GM12864 (cell line): ENCODE data around the gene NFE2L2.
A peak's percentile ranks its signal among the peaks of the same experiment; 100 is the strongest.

Experiments used
- DNase-seq: peaks from one replicate; pipeline ENCODE4 v3.0.0-alpha.2; 2011; ENCODE audit warnings: low read depth
- H3K4me3 ChIP-seq: 2 replicates; pipeline ENCODE4 v1.5.1; 2011; ENCODE audit warnings: mild to moderate bottlenecking, low read depth, low read length, control low read depth
- TF ChIP-seq, protein P1 (sequence below): IDR thresholded peaks from 2 replicates; pipeline ENCODE4 v1.5.1; 2011; ENCODE audit warnings: low read depth, mild to moderate bottlenecking, moderate library complexity, low read length, control low read depth, inconsistent platforms; ENCODE audit errors: missing control alignments

NFE2L2 gene

GRCh38 chr2:177256695-177257094 lies 7.8 kb downstream of the NFE2L2 start:
- no peak for DNase-seq
- no peak overlapping the region for H3K4me3 ChIP-seq
- TF ChIP-seq, protein P1, sequence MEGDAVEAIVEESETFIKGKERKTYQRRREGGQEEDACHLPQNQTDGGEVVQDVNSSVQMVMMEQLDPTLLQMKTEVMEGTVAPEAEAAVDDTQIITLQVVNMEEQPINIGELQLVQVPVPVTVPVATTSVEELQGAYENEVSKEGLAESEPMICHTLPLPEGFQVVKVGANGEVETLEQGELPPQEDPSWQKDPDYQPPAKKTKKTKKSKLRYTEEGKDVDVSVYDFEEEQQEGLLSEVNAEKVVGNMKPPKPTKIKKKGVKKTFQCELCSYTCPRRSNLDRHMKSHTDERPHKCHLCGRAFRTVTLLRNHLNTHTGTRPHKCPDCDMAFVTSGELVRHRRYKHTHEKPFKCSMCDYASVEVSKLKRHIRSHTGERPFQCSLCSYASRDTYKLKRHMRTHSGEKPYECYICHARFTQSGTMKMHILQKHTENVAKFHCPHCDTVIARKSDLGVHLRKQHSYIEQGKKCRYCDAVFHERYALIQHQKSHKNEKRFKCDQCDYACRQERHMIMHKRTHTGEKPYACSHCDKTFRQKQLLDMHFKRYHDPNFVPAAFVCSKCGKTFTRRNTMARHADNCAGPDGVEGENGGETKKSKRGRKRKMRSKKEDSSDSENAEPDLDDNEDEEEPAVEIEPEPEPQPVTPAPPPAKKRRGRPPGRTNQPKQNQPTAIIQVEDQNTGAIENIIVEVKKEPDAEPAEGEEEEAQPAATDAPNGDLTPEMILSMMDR: no peak

DNA sequence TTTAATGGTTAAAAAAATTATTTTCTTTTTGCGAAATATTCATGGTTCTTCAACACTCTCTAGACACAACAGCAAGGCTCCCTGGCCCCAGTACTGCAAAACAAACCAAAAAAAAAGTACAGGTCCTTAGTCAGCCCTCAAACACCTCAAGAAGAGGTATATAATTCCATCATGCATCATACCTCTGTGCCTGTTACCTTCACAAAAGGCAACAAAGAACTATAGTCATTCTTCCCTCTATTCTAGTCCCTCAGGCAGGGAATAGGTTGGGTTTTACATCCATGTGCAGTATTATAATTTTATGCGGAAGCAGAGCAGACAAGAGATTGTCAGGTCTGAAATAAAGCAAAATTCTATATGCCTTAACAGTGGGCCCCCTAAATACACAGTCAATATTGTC lies 8.5 kb downstream of the NFE2L2 start:
- TF ChIP-seq, protein P1: no peak
- no peak overlapping the region for H3K4me3 ChIP-seq
- no peak for DNase-seq

- TF ChIP-seq, protein P1: no peak
Measured at GRCh38 chr2:177255227-177255601, 9.3 kb downstream of the NFE2L2 start.

GRCh38 chr2:177254433-177255226 lies 9.9 kb downstream of the NFE2L2 start:
- TF ChIP-seq, protein P1: peak; percentile 32
- no peak for DNase-seq
- no peak overlapping the region for H3K4me3 ChIP-seq

More at GRCh38 chr2:177255227-177255601, 9.3 kb downstream of the NFE2L2 start:
- H3K4me3 ChIP-seq: no peak overlapping the region
- DNase-seq: no peak

GRCh38 chr2:177253704-177254103 lies 10.8 kb downstream of the NFE2L2 start:
- TF ChIP-seq, protein P1: no peak
- DNase-seq: no peak
- H3K4me3 ChIP-seq: no peak overlapping the region

DNA sequence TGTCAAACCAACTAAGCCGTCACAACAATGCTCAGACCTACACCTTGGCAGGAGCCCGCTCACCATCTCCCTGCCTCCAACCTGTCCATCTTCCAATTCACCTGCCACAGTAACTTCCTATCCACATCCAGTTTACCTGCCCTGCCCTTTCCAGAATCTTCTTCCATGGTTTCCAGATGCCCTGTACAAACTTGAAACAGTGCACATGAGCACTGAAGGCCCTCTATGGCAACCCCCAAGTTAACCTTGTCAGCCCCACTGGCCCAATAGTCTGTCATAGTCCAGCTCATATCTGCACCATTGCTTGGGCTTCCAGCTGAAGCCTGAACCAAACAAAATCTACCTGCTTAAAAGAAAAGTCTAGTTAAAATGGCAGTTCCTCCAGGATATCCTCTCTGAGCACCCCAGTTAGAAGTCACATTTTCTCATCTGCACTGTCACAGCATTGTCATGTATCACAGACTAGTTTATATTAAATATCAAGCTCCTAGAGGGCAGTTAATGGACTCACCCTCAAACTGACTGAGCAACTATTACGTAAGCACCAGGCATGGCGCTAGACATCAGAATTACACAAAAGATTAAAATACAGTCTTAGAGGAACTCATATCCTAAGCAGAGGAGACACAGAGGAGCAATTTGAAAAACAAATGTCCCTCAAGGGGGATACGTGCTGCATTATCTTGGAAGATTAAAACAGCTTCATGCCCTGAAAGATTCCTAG lies 11.6 kb downstream of the NFE2L2 start:
- no peak for DNase-seq
- TF ChIP-seq, protein P1: no peak
- no peak overlapping the region for H3K4me3 ChIP-seq

DNA sequence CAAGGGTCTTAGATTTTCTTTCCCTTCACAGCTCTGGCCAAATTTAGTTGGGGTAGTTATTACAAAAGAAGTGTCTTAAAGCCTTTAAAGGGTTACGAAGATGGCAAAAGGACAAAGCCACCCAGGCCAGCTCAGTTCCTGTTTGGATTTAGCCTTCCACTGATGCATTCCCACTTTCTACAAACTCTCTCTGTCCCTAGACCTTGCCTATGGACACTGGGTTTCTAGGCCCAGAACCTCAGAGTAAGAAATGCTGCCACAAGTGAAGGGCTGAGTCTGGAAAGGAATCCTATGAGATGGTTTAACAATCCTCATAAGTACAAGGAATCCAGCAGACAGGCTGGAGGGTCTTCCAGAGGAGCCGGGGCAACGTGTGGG lies 13.4 kb downstream of the NFE2L2 start:
- no peak overlapping the region for H3K4me3 ChIP-seq
- TF ChIP-seq, protein P1: no peak
- no peak for DNase-seq
